ENCODE results near the gene SLC26A4.

DNA sequence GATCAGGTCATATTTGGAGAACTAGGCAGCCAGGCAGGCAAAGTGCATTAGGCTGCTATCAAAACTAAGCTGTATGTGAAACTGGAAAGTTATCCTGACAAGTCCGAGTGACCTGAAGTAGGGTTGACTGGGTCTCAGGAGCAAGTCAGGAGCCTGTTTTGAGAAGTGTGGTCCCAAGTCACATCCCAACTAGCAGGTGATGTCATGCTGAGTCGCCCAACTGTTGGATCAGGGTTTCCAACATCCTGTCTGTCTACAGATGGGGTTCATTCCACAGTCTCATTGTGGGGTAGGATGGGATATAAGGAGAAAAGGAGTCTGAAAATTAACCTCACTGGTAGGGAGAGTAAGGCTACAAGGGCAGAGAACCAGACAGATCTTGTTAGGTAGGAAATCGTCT is 27.0 kb downstream of the SLC26A4 start:
- no peak for TF ChIP-seq CEBPB (IDR thresholded peaks at IDR 0.05; ENCODE audit: borderline replicate concordance in 1 of 2, low read depth in 2 of 2, low read length in 2 of 2)
- no peak for TF ChIP-seq TARDBP (IDR thresholded peaks at IDR 0.05; ENCODE audit: borderline replicate concordance)
- TF ChIP-seq, protein P1, sequence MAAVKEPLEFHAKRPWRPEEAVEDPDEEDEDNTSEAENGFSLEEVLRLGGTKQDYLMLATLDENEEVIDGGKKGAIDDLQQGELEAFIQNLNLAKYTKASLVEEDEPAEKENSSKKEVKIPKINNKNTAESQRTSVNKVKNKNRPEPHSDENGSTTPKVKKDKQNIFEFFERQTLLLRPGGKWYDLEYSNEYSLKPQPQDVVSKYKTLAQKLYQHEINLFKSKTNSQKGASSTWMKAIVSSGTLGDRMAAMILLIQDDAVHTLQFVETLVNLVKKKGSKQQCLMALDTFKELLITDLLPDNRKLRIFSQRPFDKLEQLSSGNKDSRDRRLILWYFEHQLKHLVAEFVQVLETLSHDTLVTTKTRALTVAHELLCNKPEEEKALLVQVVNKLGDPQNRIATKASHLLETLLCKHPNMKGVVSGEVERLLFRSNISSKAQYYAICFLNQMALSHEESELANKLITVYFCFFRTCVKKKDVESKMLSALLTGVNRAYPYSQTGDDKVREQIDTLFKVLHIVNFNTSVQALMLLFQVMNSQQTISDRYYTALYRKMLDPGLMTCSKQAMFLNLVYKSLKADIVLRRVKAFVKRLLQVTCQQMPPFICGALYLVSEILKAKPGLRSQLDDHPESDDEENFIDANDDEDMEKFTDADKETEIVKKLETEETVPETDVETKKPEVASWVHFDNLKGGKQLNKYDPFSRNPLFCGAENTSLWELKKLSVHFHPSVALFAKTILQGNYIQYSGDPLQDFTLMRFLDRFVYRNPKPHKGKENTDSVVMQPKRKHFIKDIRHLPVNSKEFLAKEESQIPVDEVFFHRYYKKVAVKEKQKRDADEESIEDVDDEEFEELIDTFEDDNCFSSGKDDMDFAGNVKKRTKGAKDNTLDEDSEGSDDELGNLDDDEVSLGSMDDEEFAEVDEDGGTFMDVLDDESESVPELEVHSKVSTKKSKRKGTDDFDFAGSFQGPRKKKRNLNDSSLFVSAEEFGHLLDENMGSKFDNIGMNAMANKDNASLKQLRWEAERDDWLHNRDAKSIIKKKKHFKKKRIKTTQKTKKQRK (IDR thresholded peaks at IDR 0.05; ENCODE audit: low read depth, low read length) = no peak
- TF ChIP-seq POU2F2 (IDR thresholded peaks at IDR 0.05; ENCODE audit: borderline replicate concordance, low read depth, low read length) = no peak
- TF ChIP-seq, protein P2, sequence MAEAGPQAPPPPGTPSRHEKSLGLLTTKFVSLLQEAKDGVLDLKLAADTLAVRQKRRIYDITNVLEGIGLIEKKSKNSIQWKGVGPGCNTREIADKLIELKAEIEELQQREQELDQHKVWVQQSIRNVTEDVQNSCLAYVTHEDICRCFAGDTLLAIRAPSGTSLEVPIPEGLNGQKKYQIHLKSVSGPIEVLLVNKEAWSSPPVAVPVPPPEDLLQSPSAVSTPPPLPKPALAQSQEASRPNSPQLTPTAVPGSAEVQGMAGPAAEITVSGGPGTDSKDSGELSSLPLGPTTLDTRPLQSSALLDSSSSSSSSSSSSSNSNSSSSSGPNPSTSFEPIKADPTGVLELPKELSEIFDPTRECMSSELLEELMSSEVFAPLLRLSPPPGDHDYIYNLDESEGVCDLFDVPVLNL (IDR thresholded peaks at IDR 0.05; ENCODE audit: low read depth, low read length) = no peak
- TF ChIP-seq, protein P3, sequence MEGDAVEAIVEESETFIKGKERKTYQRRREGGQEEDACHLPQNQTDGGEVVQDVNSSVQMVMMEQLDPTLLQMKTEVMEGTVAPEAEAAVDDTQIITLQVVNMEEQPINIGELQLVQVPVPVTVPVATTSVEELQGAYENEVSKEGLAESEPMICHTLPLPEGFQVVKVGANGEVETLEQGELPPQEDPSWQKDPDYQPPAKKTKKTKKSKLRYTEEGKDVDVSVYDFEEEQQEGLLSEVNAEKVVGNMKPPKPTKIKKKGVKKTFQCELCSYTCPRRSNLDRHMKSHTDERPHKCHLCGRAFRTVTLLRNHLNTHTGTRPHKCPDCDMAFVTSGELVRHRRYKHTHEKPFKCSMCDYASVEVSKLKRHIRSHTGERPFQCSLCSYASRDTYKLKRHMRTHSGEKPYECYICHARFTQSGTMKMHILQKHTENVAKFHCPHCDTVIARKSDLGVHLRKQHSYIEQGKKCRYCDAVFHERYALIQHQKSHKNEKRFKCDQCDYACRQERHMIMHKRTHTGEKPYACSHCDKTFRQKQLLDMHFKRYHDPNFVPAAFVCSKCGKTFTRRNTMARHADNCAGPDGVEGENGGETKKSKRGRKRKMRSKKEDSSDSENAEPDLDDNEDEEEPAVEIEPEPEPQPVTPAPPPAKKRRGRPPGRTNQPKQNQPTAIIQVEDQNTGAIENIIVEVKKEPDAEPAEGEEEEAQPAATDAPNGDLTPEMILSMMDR (IDR thresholded peaks at IDR 0.05 in 2 of 3, conservative IDR thresholded peaks at IDR 0.05 in 1 of 3; ENCODE audit: control insufficient read depth in 2 of 3, extremely low read depth in 1 of 3, insufficient read depth in 1 of 3, low read depth in 3 of 3, low read length in 3 of 3) = no peak
- TF ChIP-seq ZNF24 (IDR thresholded peaks at IDR 0.05) = no peak
- no peak for TF ChIP-seq EP300 (IDR thresholded peaks at IDR 0.05; ENCODE audit: borderline replicate concordance in 1 of 2, control insufficient read depth in 1 of 2, low read depth in 2 of 2, low read length in 2 of 2)
- no peak for TF ChIP-seq POLR2AphosphoS5 (IDR thresholded peaks at IDR 0.05; ENCODE audit: low read length)
- TF ChIP-seq GABPA (IDR thresholded peaks at IDR 0.05; ENCODE audit: low read depth) = no peak
- TF ChIP-seq ZSCAN29 (IDR thresholded peaks at IDR 0.05) = no peak
- TF ChIP-seq NRF1 (conservative IDR thresholded peaks at IDR 0.05; ENCODE audit: low read depth, low read length) = no peak
- TF ChIP-seq NFXL1 (IDR thresholded peaks at IDR 0.05; ENCODE audit: borderline replicate concordance) = no peak
- TF ChIP-seq YY1 (IDR thresholded peaks at IDR 0.05; ENCODE audit: low read depth, low read length) = no peak
